MM.1S (cell line): ENCODE results near the gene BDH2.

Experiments
- DNase-seq: peaks from one replicate; pipeline ENCODE4 v3.0.0-alpha.2; 2015
- H2AFZ ChIP-seq: fragments of 300-600 bp; sonication (generic); 2 replicates; pipeline ENCODE4 v1.6.0; 2016; ENCODE audit warnings: antibody characterized with exemption, low read length
- H3F3A ChIP-seq: fragments of 300-600 bp; sonication (generic); 2 replicates; pipeline ENCODE4 v1.6.1; 2016; ENCODE audit warnings: mild to moderate bottlenecking, antibody characterized with exemption, low read length, moderate library complexity, mixed read lengths; ENCODE audit not compliant: insufficient read depth
- H3K27ac ChIP-seq: fragments of 300-600 bp; sonication (generic); 2 replicates; pipeline ENCODE4 v1.5.1; 2016; ENCODE audit warnings: mild to moderate bottlenecking, low read length
- H3K27me3 ChIP-seq: fragments of 300-600 bp; sonication (generic); replicated peaks from 2 replicates; pipeline ENCODE4 v1.6.0; 2016; ENCODE audit warnings: low read length; ENCODE audit not compliant: insufficient read depth
- H3K36me3 ChIP-seq: fragments of 300-600 bp; sonication (generic); replicated peaks from 2 replicates; pipeline ENCODE4 v1.6.1; 2016; ENCODE audit warnings: mild to moderate bottlenecking, low read length, mixed read lengths; ENCODE audit not compliant: insufficient read depth
- H3K4me1 ChIP-seq: fragments of 300-600 bp; sonication (generic); 2 replicates; pipeline ENCODE4 v1.6.1; 2016; ENCODE audit warnings: low read length, mixed read lengths
- H3K4me2 ChIP-seq: fragments of 300-600 bp; sonication (generic); 2 replicates; pipeline ENCODE4 v1.6.0; 2016; ENCODE audit warnings: low read depth, low read length
- H3K4me3 ChIP-seq: fragments of 300-600 bp; sonication (generic); 2 replicates; pipeline ENCODE4 v1.5.1; 2016; ENCODE audit warnings: low read length, mixed read lengths
- H3K79me2 ChIP-seq: fragments of 300-600 bp; sonication (generic); 2 replicates; pipeline ENCODE4 v1.6.1; 2016; ENCODE audit warnings: mixed run types, low read length, mixed read lengths
- H3K9ac ChIP-seq: fragments of 300-600 bp; sonication (generic); 2 replicates; pipeline ENCODE4 v1.6.1; 2016; ENCODE audit warnings: low read length, mixed read lengths
- H3K9me2 ChIP-seq: fragments of 300-600 bp; sonication (generic); replicated peaks from 2 replicates; pipeline ENCODE4 v1.6.1; 2016; ENCODE audit warnings: mild to moderate bottlenecking, low read length, mixed read lengths; ENCODE audit not compliant: insufficient read depth
- H3K9me3 ChIP-seq: fragments of 300-600 bp; sonication (generic); replicated peaks from 2 replicates; pipeline ENCODE4 v1.6.1; 2016; ENCODE audit warnings: mild to moderate bottlenecking, low read length, mixed read lengths; ENCODE audit not compliant: insufficient read depth
- H4K20me1 ChIP-seq: fragments of 300-600 bp; sonication (generic); 2 replicates; pipeline ENCODE4 v1.6.1; 2016; ENCODE audit warnings: mild to moderate bottlenecking, low read length, moderate library complexity, mixed read lengths; ENCODE audit not compliant: insufficient read depth
- EZH2 ChIP-seq: fragments of 300-600 bp; sonication (generic); optimal IDR thresholded peaks from 2 replicates; pipeline ENCODE3; 2017; ENCODE audit warnings: low read depth, mild to moderate bottlenecking, antibody characterized with exemption, low read length, mixed read lengths
- EZH2phosphoT487 ChIP-seq: fragments of 300-600 bp; sonication (generic); IDR thresholded peaks from 2 replicates; pipeline ENCODE4 v1.6.1; 2018; ENCODE audit warnings: antibody characterized with exemption, low read length
- TF ChIP-seq, protein P1 (sequence below): fragments of 300-600 bp; sonication (generic); IDR thresholded peaks from 2 replicates; pipeline ENCODE4 v1.5.1; 2016; ENCODE audit warnings: antibody characterized with exemption, low read length, mixed read lengths

The BDH2 gene

DNA sequence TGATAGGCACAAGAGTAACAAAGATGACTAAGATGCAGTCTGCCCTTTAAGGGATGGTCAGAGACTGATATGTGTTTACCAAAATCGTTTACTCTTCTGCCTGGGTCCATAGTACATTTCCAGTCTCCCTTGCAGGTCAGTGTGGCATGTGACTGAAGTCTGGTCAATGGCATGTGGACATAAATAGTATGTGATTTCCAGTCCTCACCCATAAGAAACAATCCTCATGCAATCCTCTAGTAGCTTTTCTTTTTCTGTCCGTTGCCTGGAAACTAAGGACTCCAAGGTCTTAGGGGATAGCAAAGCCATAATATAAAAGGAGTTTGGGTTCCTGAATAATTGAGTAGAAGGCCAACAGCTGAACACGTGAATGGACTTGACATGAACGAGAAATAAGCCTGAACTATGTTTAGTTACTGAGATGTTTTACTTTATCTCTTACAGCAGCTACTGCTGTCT lies 24.2 kb downstream of the BDH2 start:
- peak; percentile 9 for DNase-seq
- Histone ChIP-seq H3K9ac (peak overlapping the region; percentile 96), H3K4me1 (peaks cover 16% of the 10 kb centered on the region), H3K9me3 (no peaks in the 10 kb centered on the region), H3K4me2 (peak overlapping the region; percentile 87), H3K9me2 (no peaks in the 10 kb centered on the region), H3K79me2 (peaks cover 53% of the 10 kb centered on the region), H4K20me1 (no peaks in the 10 kb centered on the region), H3K36me3 (no peaks in the 10 kb centered on the region), H2AFZ (peak overlapping the region; percentile 87), H3K4me3 (peak overlapping the region; percentile 97), H3F3A (peaks cover 26% of the 10 kb centered on the region), H3K27me3 (no peaks in the 10 kb centered on the region), H3K27ac (peak overlapping the region; percentile 91)
- TF ChIP-seq, protein P1, sequence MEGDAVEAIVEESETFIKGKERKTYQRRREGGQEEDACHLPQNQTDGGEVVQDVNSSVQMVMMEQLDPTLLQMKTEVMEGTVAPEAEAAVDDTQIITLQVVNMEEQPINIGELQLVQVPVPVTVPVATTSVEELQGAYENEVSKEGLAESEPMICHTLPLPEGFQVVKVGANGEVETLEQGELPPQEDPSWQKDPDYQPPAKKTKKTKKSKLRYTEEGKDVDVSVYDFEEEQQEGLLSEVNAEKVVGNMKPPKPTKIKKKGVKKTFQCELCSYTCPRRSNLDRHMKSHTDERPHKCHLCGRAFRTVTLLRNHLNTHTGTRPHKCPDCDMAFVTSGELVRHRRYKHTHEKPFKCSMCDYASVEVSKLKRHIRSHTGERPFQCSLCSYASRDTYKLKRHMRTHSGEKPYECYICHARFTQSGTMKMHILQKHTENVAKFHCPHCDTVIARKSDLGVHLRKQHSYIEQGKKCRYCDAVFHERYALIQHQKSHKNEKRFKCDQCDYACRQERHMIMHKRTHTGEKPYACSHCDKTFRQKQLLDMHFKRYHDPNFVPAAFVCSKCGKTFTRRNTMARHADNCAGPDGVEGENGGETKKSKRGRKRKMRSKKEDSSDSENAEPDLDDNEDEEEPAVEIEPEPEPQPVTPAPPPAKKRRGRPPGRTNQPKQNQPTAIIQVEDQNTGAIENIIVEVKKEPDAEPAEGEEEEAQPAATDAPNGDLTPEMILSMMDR = no peak
- TF ChIP-seq EZH2phosphoT487 (no peak), EZH2 (no peak)

DNA sequence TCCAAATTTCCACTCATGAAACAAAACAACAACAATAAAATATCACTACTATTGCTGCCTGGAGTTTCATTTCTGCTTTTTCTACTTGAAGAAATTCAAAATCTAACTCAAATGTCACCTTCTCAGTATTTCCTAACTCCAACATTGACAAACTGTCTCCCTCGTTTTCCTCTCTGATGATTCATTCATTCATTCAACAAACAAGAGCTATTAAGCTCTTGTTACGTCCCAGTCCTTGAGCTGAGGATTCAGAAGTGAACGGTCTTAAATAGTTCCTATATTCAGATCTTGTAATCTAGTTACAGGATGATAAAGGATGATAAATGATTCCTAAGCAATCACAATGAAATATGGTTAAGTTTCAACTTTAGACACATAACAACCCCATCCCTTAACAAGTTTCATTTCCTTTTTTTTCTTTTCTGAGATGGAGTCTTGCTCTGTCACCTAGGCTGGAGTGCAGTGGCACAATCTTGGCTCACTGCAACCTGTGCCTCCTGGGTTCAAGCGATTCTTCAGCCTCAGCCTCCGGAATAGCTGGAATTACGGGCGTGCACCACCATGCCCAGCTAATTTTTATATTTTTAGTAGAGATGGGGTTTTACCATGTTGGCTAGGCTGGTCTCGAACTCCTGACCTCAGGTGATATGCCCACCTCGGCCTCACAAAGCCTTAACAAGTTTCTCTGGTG lies 24.7 kb downstream of the BDH2 start:
- Histone ChIP-seq H3K4me1 (peaks cover 16% of the 10 kb centered on the region), H3K27me3 (no peaks in the 10 kb centered on the region), H3K4me3 (peak overlapping the region; percentile 97), H2AFZ (no peak overlapping the region), H3K9me3 (no peaks in the 10 kb centered on the region), H3F3A (peaks cover 26% of the 10 kb centered on the region), H3K79me2 (peaks cover 57% of the 10 kb centered on the region), H3K36me3 (no peaks in the 10 kb centered on the region), H3K9me2 (no peaks in the 10 kb centered on the region), H3K27ac (peak overlapping the region; percentile 91; the same call in 1 of the 2 replicates), H3K4me2 (peak overlapping the region; percentile 87), H3K9ac (peak overlapping the region; percentile 96), H4K20me1 (no peaks in the 10 kb centered on the region)
- TF ChIP-seq, protein P1 = no peak
- TF ChIP-seq EZH2 = no peak
- no peak for TF ChIP-seq EZH2phosphoT487
- no peak for DNase-seq

DNA sequence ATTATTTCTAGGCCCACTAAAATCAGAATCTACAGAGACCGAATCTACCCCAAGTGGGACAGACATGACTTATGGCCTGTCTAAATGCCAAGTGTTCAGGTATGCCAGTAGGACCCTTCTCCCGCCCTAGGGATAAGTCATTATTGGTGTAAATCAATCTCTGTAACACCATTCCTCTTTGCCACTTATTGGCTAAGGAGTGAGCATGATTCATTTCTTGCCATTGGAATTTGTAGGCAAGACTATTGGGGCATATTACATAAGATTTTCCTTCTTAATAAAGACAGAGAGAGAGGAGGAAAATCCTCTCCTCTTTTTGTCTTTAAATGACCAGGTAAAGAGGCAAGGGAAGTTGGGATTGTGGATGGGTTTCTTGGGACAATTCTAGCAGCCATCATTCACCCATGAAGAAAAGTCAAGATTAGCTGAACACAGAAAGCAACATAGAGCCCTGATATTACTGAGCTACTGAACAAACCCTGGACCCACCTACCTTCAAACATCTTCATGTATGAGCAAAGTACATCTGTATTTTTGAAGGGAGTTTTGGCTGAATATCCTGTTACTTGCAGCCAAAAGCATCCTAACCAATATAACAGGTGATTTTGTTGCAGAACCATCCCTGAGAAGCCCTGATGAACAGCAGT lies 25.7 kb downstream of the BDH2 start:
- no peaks in the 10 kb centered on the region for H3K27me3 ChIP-seq
- H3K4me3 ChIP-seq = 0 out of 2 replicates have a peak overlapping the region, but pooled peaks have one; percentile 97
- H3K27ac ChIP-seq = peak overlapping the region; percentile 91; the same call in 1 of the 2 replicates
- H3K9me2 ChIP-seq = no peaks in the 10 kb centered on the region
- peak overlapping the region; percentile 87 for H3K4me2 ChIP-seq
- DNase-seq = no peak
- peaks cover 16% of the 10 kb centered on the region for H3K4me1 ChIP-seq
- no peak overlapping the region for H3K9ac ChIP-seq
- no peaks in the 10 kb centered on the region for H3K9me3 ChIP-seq
- no peaks in the 10 kb centered on the region for H4K20me1 ChIP-seq
- H3K79me2 ChIP-seq = peaks cover 67% of the 10 kb centered on the region
- peaks cover 26% of the 10 kb centered on the region for H3F3A ChIP-seq
- no peak for TF ChIP-seq EZH2phosphoT487
- TF ChIP-seq, protein P1 = no peak
- no peak for TF ChIP-seq EZH2
- H2AFZ ChIP-seq = no peak overlapping the region
- H3K36me3 ChIP-seq = no peaks in the 10 kb centered on the region
